KBM-7 (cell line): ENCODE data around the gene ADM5.
"Not testable (repeated sequence)": the region's sequence is repeated elsewhere in the genome, so short reads cannot be mapped to it uniquely, and the experiment has no call there.

Experiments
- DNase-seq: peaks from one replicate; pipeline ENCODE4 v3.0.0-alpha.2; 2015
- in situ Hi-C: fragments of 300-500 bp; cut with MboI; formaldehyde crosslinking; loops from 2 replicates; pipeline ENCODE4 v1.14.3; 2020; ENCODE audit warnings: low sequenced_read_pairs, low pct_unique_long_range_greater_than_20kb, mixed read lengths

Gene ADM5

DNA sequence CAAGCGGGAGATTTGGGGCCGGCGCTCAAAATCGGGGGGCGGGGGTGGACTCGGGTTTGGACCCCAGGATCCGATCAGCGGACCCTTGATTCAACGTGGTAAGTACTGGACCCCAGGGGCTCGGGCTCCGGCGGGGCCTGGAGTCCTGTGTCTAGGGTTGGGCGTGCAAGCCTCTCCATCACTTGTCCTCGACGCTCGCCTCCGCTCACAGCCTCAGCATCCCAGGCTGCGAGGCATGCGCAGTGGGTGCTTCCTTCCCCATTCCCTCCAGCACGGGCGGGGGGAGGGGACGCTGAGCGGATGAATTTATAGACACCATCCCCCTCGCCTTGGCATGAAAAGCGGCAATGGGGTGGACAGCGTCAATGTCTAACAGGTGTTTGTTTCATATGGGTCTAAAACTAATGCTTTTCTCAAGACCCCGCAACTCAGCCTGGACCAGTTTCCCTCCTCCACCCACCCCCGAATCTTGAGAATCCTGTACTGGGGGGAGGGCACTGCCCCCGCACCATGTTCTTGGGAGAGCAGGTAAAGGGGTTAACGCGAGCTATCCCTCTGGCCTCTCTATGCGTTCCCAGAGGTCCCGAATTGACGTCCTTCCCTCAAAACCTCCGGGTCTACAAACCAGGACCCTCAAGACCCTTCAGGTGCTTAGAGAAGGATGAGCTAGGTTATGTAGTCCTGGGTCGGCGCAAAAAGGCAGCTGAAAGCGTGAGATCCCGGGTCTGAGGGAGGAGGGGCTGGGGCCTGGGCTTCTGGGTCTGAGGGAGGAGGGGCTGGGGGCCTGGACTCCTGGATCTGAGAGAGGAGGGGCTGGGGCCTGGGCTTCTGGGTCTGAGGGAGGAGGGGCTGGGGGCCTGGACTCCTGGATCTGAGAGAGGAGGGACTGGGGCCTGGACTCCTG is 2.1 kb downstream of the ADM5 start:
- in situ Hi-C loops = no loop called here
- no peak for DNase-seq

GRCh38 chr19:49692147-49692506 is 2.7 kb downstream of the ADM5 start:
- in situ Hi-C loops = no loop called here
- no peak for DNase-seq

DNA sequence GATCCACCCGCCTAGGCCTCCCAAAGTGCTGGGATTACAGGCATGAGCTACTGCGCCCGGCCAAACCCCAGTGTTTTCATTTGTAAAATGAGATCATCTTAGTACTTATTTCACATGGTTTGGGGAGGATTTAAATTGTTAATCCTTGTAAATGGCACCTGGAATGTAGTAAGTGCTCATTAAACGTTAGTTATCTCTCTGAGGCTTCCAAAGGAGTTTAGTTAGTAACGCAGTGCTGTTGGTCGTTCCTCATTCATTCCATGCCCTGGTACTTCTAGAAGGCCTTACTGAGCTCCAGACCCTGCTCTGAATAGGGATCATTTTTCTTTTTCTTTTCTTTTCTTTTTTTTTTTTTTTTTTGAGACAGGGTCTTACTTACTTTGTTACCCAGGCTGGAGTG is 6.7 kb downstream of the ADM5 start:
- in situ Hi-C loops = no loop called here

GRCh38 chr19:49696865-49697264 is 7.5 kb downstream of the ADM5 start:
- no peak for DNase-seq
- in situ Hi-C loops = no loop called here

More for the DNA sequence above, 6.7 kb downstream of the ADM5 start:
- DNase-seq = no peak

DNA sequence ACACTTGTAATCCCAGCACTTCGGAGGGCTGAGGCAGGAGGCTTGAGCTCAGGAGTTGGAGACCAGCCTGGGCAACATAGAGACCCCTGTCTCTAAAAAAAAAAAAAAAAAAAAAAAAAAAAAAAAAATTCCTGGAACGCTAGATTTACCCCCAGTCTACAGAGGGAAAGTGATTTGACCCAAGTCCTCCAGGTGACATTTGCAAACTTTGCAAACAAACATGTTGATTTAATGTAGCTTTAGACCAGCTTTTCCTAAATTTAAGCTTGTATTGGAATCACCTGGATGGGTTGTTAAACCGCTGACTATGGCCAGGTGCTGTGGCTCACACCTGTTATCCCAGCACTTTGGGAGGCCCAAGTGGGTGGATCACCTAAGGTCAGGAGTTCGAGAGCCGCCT is 10.0 kb downstream of the ADM5 start:
- in situ Hi-C loops = no loop called here
- DNase-seq = no peak

DNA sequence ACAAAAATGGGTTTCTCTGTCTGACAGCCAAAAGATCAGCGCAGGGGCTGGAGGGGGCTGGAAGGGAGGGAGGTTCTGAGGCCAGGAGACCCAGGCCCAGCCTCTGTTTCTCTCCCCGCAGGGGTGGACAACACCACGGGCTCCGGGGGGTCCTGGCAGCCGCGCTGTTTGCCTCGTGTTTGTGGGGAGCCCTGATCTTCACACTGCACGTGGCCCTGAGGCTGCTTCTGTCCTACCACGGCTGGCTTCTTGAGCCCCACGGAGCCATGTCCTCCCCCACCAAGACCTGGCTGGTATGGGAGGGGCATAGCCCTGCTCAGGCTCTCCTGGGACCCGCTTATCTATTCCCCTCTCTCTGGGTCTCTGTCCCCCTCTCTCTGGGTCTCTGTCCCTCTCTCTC is 11.2 kb downstream of the ADM5 start:
- no peak for DNase-seq
- in situ Hi-C loops = no loop called here

- in situ Hi-C loops = no loop called here
Measured at GRCh38 chr19:49701271-49701786, 11.9 kb downstream of the ADM5 start.

DNA sequence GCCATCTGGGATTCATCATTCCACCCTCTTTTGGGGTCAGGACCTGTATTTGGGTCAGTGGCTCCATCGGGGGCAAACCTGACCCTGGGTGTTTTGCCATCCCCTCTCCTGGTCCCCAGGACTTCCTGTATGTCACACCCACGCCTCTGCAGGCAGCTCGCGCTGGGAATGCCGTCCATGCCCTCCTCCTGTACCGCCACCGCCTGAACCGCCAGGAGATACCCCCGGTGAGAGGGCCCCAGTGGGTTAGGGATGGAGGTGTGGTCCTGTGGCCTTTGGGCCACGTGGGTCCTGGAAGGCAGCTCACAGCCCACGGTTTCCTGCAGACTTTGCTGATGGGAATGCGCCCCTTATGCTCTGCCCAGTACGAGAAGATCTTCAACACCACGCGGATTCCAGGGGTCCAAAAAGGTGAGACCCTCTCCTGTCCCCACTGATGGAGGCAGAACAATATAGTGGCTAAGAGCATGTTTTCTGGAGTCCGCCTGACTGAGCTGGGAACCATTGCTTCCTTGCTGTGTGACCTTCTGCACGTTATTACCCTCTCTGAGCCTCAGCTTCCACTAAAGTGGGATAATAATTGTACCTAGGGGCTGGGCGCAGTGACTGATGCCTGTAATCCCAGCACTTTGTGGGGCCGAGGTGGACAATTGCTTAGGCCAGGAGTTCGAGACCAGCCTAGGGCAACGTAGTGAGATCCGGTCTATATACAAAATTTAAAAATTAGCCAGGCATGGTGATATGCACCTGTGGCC is 15.7 kb downstream of the ADM5 start:
- no peak for DNase-seq
- in situ Hi-C loops = no loop called here

More at GRCh38 chr19:49701271-49701786, 11.9 kb downstream of the ADM5 start:
- DNase-seq = no peak

DNA sequence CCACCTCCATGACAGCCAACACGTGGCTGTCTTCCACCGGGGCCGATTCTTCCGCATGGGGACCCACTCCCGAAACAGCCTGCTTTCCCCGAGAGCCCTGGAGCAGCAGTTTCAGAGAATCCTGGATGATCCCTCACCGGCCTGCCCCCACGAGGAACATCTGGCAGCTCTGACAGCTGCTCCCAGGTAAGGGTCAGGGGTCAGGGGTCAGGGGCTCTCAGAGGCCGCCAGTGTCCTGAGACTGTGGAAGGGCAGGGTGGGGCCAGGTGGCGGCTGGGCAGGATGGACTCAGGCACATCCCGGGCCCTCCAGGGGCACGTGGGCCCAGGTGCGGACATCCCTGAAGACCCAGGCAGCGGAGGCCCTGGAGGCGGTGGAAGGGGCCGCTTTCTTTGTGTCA is 16.5 kb downstream of the ADM5 start:
- no peak for DNase-seq
- in situ Hi-C loops = no loop called here

DNA sequence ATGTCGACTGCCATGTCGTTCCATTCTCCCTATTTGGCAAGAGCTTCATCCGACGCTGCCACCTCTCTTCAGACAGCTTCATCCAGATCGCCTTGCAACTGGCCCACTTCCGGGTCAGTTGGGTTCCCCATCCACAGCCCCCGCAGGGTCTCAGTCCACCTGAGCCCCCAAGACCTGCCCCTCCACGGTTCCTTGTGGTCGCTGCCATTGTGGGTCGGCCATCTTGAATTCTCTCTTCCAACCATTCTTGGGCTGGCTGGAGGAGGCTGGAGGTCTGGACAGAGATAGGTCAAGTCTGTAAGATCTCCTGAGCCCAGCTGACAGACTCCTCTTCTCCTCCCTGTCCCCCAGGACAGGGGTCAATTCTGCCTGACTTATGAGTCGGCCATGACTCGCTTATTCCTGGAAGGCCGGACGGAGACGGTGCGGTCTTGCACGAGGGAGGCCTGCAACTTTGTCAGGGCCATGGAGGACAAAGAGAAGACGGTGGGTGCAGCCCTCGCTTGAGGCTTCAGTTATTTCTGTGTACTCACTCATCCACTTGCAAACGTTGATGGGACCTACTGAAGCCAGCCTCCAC is 21.1 kb downstream of the ADM5 start:
- DNase-seq = no peak
- in situ Hi-C loops = no loop called here

DNA sequence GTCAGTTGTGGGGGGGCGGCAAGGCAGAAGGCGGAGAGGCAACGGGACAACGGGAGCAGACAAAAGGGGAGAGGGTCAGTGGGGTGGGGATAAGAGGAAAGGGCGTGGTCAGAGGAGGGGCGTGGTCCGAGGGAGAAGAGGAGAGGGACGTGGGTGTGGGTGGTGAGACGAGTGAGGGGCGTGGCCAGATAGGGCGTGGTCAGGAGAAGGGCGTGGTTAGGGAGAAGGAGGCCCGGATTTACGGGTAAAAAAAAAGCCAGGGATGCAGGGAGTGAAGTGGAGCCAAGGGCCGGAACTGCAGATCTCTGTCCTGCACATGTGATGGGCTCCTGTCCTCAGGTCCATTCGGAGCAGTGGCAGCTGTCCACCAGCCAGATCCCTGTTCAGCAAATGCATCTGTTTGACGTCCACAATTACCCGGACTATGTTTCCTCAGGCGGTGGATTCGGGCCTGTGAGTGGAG is 23.0 kb downstream of the ADM5 start:
- in situ Hi-C loops = no loop called here

DNA sequence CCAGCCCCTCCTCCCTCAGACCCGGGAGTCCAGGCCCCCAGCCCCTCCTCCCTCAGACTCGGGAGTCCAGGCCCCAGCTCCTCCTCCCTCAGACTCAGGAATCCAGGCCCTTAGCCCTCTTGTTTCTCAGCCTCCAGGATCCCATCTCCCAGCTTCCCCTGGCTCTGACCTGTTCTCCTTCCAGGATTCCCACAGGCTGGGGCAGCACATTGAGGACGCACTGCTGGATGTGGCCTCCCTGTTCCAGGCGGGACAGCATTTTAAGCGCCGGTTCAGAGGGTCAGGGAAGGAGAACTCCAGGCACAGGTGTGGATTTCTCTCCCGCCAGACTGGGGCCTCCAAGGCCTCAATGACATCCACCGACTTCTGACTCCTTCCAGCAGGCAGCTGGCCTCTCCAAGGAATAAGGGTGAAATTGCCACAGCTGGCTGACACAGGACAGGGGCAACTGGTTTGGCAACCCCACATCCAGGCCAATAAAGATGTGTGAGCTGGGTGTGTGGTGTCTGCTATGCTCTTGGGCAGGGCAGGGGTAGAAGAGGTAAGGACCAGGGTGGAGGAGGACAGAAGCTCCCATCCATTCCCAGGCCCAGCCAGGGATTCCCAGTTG is 23.9 kb downstream of the ADM5 start:
- DNase-seq = no peak
- in situ Hi-C loops = no loop called here

More for the DNA sequence above, 23.0 kb downstream of the ADM5 start:
- no peak for DNase-seq

DNA sequence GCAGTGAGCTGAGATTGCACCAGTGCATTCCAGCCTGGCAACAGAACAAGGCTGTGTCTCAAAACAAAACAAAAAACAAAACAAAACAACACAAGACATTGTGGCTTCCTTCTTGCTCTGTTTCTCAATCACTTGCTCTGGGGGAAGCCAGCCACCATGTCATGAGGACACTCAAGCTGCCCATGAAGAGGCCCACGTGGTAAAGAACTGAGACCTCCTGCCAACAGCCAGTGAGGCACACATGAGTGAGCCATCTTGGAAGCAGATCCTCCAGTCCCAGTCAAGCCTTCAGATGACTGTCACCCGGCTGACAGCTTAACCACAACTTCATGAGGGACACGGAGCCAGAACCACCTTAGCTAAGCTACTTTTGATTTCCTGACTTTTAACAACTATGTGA is 26.8 kb downstream of the ADM5 start:
- in situ Hi-C loops = no loop called here
- no peak for DNase-seq

- in situ Hi-C loops = no loop called here
- no peak for DNase-seq
Measured at GRCh38 chr19:49718511-49718910, 29.1 kb downstream of the ADM5 start.

GRCh38 chr19:49718991-49719390 is 29.6 kb downstream of the ADM5 start:
- in situ Hi-C loops = no loop called here
- no peak for DNase-seq

- in situ Hi-C loops, DNase-seq: not testable (repeated sequence)
Measured at GRCh38 chr19:49719420-49719819, 30.0 kb downstream of the ADM5 start.

DNA sequence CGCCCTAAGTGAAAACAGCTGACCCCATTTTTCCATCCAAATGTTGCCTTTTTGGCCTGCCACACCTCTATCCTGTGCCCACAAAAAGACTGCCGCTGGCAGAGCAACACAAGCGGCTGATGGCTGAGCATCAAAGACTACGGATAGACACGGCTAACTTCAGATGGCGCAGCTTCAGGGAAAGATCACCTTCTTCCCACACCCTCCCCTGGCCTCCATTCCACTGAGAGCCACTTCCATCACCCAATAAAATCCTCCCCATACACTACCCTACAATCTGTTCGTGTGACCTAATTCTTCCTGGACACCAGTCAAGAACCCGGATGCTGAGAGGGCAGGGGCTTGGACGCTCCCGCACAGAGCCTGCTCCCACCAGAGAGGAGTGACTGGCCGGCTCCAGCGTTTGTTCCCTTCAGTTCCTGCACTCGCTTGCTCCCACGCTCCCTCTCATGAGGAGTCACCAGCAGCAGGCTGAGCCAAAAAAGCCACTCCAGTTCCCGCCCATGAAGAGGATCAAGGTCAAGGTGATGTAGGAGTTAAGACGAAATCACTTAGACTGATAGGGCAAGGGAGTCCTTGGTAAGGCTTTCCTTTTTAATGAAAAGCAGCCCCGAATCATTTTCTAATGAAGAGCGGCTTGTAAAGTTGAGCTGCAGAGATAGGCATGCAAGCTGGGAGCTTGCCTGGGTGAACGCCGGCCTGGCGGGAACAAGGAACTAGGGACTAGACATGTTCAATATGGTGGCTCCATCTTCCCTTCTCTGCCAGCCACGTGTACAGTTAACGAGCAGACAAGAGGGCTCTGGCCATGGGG is 38.0 kb downstream of the ADM5 start:
- in situ Hi-C loops = no loop called here
- DNase-seq = no peak

GRCh38 chr19:49730166-49730565 is 40.8 kb downstream of the ADM5 start:
- in situ Hi-C loops = no loop called here
- DNase-seq = no peak

GRCh38 chr19:49738268-49738667 is 48.9 kb downstream of the ADM5 start:
- peak; percentile 16 for DNase-seq
- in situ Hi-C loops = no loop called here
